Esophagus muscularis mucosa (tissue), 4 donors: Measurements from ENCODE around the gene NEK7. TPM values are rescaled to one million over a fixed set of nuclear protein-coding genes. Genes with fewer than 3 reads are reported as not detected.

Experiments
- DNase-seq: peaks from one replicate; pipeline ENCODE4 v3.0.0-alpha.2; 2017; ENCODE audit errors: extremely low spot score
- H3K27ac ChIP-seq, 4 donors: fragments of 200-600 bp; sonication (generic); replicated peaks in 1 of 4; 1 replicate in 3 of 4; 2 replicates in 1 of 4; pipeline ENCODE4 v1.5.1; 2016 to 2019; ENCODE audit warnings: mild to moderate bottlenecking in 1 of 4
- H3K27me3 ChIP-seq, 4 donors: fragments of 200-600 bp; sonication (generic); one replicate each; pipeline versions ENCODE4 v1.5.1 to v1.6.0; 2016 to 2019
- H3K36me3 ChIP-seq, 4 donors: fragments of 200-600 bp; sonication (generic); one replicate each; pipeline ENCODE4 v1.5.1; 2016 to 2019
- H3K4me1 ChIP-seq, 4 donors: fragments of 200-600 bp; sonication (generic); one replicate each; pipeline ENCODE4 v1.5.1; 2016 to 2019
- H3K4me3 ChIP-seq, 4 donors: fragments of 200-600 bp; sonication (generic); 1 replicate in 2 of 4; 2 replicates in 2 of 4; pipeline ENCODE4 v1.5.1; 2016 to 2019; ENCODE audit warnings: mild to moderate bottlenecking in 4 of 4, moderate library complexity in 1 of 4
- H3K9me3 ChIP-seq, 4 donors: fragments of 200-600 bp; sonication (generic); 1 replicate in 3 of 4; 2 replicates in 1 of 4; pipeline ENCODE4 v1.5.1; 2016 to 2019
- CTCF ChIP-seq, 3 experiments: fragments of 200-600 bp in 2 of 3; fragments of 450-650 bp in 1 of 3; sonication (generic) in 2 of 3; IDR thresholded peaks; one replicate each; pipeline ENCODE4 v1.5.1; 2017 to 2019; ENCODE audit warnings: antibody characterized with exemption in 3 of 3, mild to moderate bottlenecking in 2 of 3, moderate library complexity in 1 of 3
- EP300 ChIP-seq: sonication (generic); formaldehyde crosslinking; IDR thresholded peaks from one replicate; pipeline ENCODE4 v1.6.1; 2017; ENCODE audit warnings: antibody characterized with exemption
- POLR2A ChIP-seq: fragments of 450-650 bp; IDR thresholded peaks from one replicate; pipeline ENCODE4 v1.6.1; 2017; ENCODE audit warnings: antibody characterized with exemption, moderate library complexity, mild to moderate bottlenecking, low read depth
- POLR2AphosphoS5 ChIP-seq, 2 donors: sonication (generic); formaldehyde crosslinking; IDR thresholded peaks; one replicate each; pipeline ENCODE4 v1.6.1; 2017; ENCODE audit warnings: antibody characterized with exemption in 2 of 2
- WGBS: methylation state at CpG from one replicate; pipeline ENCODE4 v1.1.5; 2018; 5-methylcytosine and 5-hydroxymethylcytosine counted together
- intact Hi-C: fragments of 100-400 bp; cut with DNase I; formaldehyde crosslinking; loops from one replicate; pipeline ENCODE4 v1.15.1; 2023
- total RNA-seq, 4 donors: library from RNA; depleted of rRNA; stranded (reverse); fragments of >200 nt; gene quantifications; one replicate each; pipeline versions ENCODE4 v1.1.0 to v1.2.1, GENCODE V29; 2016

The NEK7 gene
- total RNA-seq, 4 donors from 2014 or later: 110 to 196 (median 158) TPM

DNA sequence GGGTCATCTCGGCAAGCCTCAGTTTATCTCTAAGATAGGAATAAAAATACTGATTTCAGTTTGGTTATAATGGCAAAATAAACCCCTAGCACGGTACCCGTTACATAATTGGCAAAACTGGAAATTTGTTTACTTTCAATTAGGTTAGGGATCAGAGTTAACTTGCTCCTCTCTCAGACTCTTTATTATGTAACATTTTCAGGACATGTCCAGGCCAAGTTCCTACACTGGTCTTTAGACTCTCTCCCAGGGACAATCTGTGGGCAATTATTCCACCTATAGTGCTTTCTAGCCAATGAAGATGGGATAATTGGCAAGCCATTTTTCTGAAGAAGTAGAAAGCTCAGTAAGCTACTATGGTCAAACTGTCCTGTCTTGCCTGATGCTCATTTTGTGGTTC is 189.4 kb downstream of the NEK7 start:
- 88% methylated on average over 3 of the region's 3 CpGs for WGBS
- no peak for DNase-seq
- no peak overlapping the region for H3K27ac ChIP-seq
- no peaks in the 10 kb centered on the region for H3K4me1 ChIP-seq
- H3K4me3 ChIP-seq: no peak overlapping the region
- no peaks in the 10 kb centered on the region for H3K27me3 ChIP-seq
- TF ChIP-seq CTCF (IDR thresholded peaks at IDR 0.05): no peak
- no peak for TF ChIP-seq EP300
- TF ChIP-seq POLR2A: no peak
- TF ChIP-seq POLR2AphosphoS5 (IDR thresholded peaks at IDR 0.05): no peak
- no peaks in the 10 kb centered on the region for H3K9me3 ChIP-seq
- intact Hi-C loops: no loop called here
- no peaks in the 10 kb centered on the region for H3K36me3 ChIP-seq

GRCh38 chr1:198350456-198350855 is 193.7 kb downstream of the NEK7 start:
- H3K27ac ChIP-seq: no peak overlapping the region
- no peak for DNase-seq
- no peak overlapping the region for H3K4me3 ChIP-seq
- no peaks in the 10 kb centered on the region for H3K36me3 ChIP-seq
- intact Hi-C loops: no loop called here
- H3K9me3 ChIP-seq: no peaks in the 10 kb centered on the region
- H3K4me1 ChIP-seq: no peaks in the 10 kb centered on the region
- TF ChIP-seq POLR2A (no peak), POLR2AphosphoS5 (IDR thresholded peaks at IDR 0.05) (no peak), CTCF (IDR thresholded peaks at IDR 0.05) (no peak), EP300 (no peak)
- no peaks in the 10 kb centered on the region for H3K27me3 ChIP-seq

GRCh38 chr1:198352975-198353695 is 196.3 kb downstream of the NEK7 start:
- no peaks in the 10 kb centered on the region for H3K9me3 ChIP-seq
- 82% methylated on average over 5 of the region's 5 CpGs for WGBS
- no peak for DNase-seq
- no peak overlapping the region for H3K27ac ChIP-seq
- no peaks in the 10 kb centered on the region for H3K27me3 ChIP-seq
- H3K4me3 ChIP-seq: no peak overlapping the region
- no peaks in the 10 kb centered on the region for H3K4me1 ChIP-seq
- H3K36me3 ChIP-seq: no peaks in the 10 kb centered on the region
- intact Hi-C loops: no loop called here
- TF ChIP-seq EP300 (no peak), CTCF (IDR thresholded peaks at IDR 0.05) (no peak), POLR2A (no peak), POLR2AphosphoS5 (IDR thresholded peaks at IDR 0.05) (no peak)

DNA sequence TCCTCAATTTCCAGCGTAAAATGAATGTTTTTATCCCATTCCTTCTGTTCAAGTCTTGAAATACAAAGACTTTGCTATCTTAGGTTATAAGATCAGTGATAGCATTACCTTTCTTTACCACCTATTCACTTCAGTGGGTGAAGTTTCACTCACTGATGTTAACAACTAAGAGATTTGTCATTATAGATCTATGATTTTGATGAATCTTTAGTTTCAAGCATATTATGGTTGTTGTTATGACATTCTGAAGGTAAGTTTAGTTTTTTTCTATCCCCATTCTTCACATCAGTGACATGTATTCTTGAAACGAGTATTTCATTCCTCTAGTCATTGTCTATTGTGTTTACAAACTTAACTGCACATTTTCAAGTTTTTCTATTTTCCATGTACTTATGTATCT is 201.1 kb downstream of the NEK7 start:
- Histone ChIP-seq H3K27me3 (no peaks in the 10 kb centered on the region), H3K4me1 (no peaks in the 10 kb centered on the region), H3K36me3 (no peaks in the 10 kb centered on the region), H3K9me3 (no peaks in the 10 kb centered on the region), H3K4me3 (no peak overlapping the region), H3K27ac (no peak overlapping the region)
- intact Hi-C loops: loop anchor here (5.0 kb wide), 1 partner anchor 266 kb away; no protein-coding TSS in a partner anchor
- no peak for TF ChIP-seq EP300
- TF ChIP-seq POLR2A: no peak
- no peak for TF ChIP-seq CTCF (IDR thresholded peaks at IDR 0.05)
- TF ChIP-seq POLR2AphosphoS5 (IDR thresholded peaks at IDR 0.05): no peak
- WGBS: 65% methylated on average over 2 of the region's 2 CpGs
- no peak for DNase-seq
